HepG2 (cell line): ENCODE data around the gene BTBD7. TPM values are rescaled to one million over a fixed set of nuclear protein-coding genes. Genes with fewer than 3 reads are reported as not detected.

Experiments
- ATAC-seq: fragments of 200-7000 bp; cut with Tn5 transposase; 3 replicates; pipeline ENCODE4 v1.9.1; 2020; ENCODE audit warnings: mild to moderate bottlenecking, moderate library complexity
- BruUV-seq: library from RNA; stranded (reverse); fragments of 400-500 nt; replicated peaks from 2 replicates; lab custom pipeline; 2021; lab: Mats Ljungman, UMichigan
- CTCF ChIA-PET: fragments of 300-600 bp; formaldehyde crosslinking; extraction: SDS; loops from one replicate; lab custom pipeline; 2021; ENCODE audit warnings: low total read pairs, inconsistent platforms, low intra/inter-chr PET ratio; lab: Yijun Ruan, JAX
- POLR2A ChIA-PET: fragments of 350-600 bp; sonication (Branson Sonifier 250); formaldehyde crosslinking; loops from one replicate; lab custom pipeline; 2020; ENCODE audit warnings: antibody characterized with exemption, inconsistent platforms; lab: Yijun Ruan, JAX
- DNase-seq: peaks from one replicate; pipeline ENCODE4 v3.0.0-alpha.2; 2015; ENCODE audit warnings: low spot score
- FAIRE-seq: peaks from 3 replicates; lab custom pipeline; 2011; peaks lifted over from hg19 to GRCh38; lab: Jason Lieb, UNC
- H2AFZ ChIP-seq: one replicate; pipeline ENCODE4 v1.6.1; 2011; ENCODE audit warnings: low read length, inconsistent platforms
- H3K27ac ChIP-seq: fragments of 300-600 bp; 3 replicates; pipeline ENCODE4 v1.8.0; 2011; ENCODE audit warnings: mixed run types, mild to moderate bottlenecking, mixed read lengths, low read length, inconsistent platforms; ENCODE audit not compliant: insufficient read depth; ENCODE audit errors: extremely low read length
- H3K27me3 ChIP-seq, 2 experiments: fragments of 200-600 bp in 1 of 2; 2 replicates in 1 of 2; 3 replicates in 1 of 2; pipeline versions ENCODE4 v1.6.0 to v1.8.0; 2011; ENCODE audit warnings: low read length in 2 of 2, mild to moderate bottlenecking in 2 of 2, moderate library complexity in 2 of 2, inconsistent platforms in 1 of 2; ENCODE audit not compliant: insufficient read depth in 2 of 2, control insufficient read depth in 1 of 2
- H3K36me3 ChIP-seq, 2 experiments: fragments of 200-600 bp in 1 of 2; replicated peaks in 1 of 2; 2 replicates in 1 of 2; 3 replicates in 1 of 2; pipeline versions ENCODE4 v1.5.1 to v1.8.0; 2011; ENCODE audit warnings: low read length in 2 of 2, inconsistent platforms in 1 of 2; ENCODE audit not compliant: insufficient read depth in 2 of 2, control insufficient read depth in 1 of 2
- H3K4me1 ChIP-seq: 2 replicates; pipeline ENCODE4 v1.5.1; 2012; ENCODE audit warnings: low read length, inconsistent platforms; ENCODE audit not compliant: insufficient read depth
- H3K4me2 ChIP-seq: 2 replicates; pipeline ENCODE4 v1.6.0; 2011; ENCODE audit warnings: low read depth, low read length, inconsistent platforms
- H3K4me3 ChIP-seq, 3 experiments: fragments of 200-600 bp in 1 of 3; sonication (generic), shearing (Covaris generic) in 1 of 3; replicated peaks in 1 of 3; 2 replicates each; pipeline ENCODE4 v1.5.1; 2011 to 2016; ENCODE audit warnings: low read length in 3 of 3, inconsistent platforms in 2 of 3, low read depth in 2 of 3, mild to moderate bottlenecking in 2 of 3, control low read depth in 1 of 3, mixed read lengths in 1 of 3; ENCODE audit not compliant: insufficient read depth in 1 of 3
- H3K79me2 ChIP-seq: one replicate; pipeline ENCODE4 v1.6.1; 2011; ENCODE audit warnings: low read length, inconsistent platforms; ENCODE audit not compliant: insufficient read depth
- H3K9ac ChIP-seq: 2 replicates; pipeline ENCODE4 v1.6.0; 2011; ENCODE audit warnings: mild to moderate bottlenecking, low read depth, low read length, inconsistent platforms; ENCODE audit not compliant: insufficient read depth
- H3K9me3 ChIP-seq: 2 replicates; pipeline ENCODE4 v1.5.1; 2012; ENCODE audit warnings: mild to moderate bottlenecking, low read length
- H4K20me1 ChIP-seq: 2 replicates; pipeline ENCODE4 v1.6.0; 2011; ENCODE audit warnings: inconsistent platforms, mild to moderate bottlenecking, low read length, moderate library complexity; ENCODE audit not compliant: insufficient read depth
- CHD2 ChIP-seq: IDR thresholded peaks from 2 replicates; pipeline ENCODE4 v1.6.1; 2011; ENCODE audit warnings: low read depth, low read length, improper control_type of control experiment
- CREB3 ChIP-seq: sonication (generic); formaldehyde crosslinking; IDR thresholded peaks from 2 replicates; pipeline ENCODE4 v1.5.0; 2020; ENCODE audit warnings: missing genetic modification reagents
- GPN1 ChIP-seq: sonication (generic); formaldehyde crosslinking; IDR thresholded peaks from 2 replicates; pipeline ENCODE4 v1.5.1; 2020; ENCODE audit warnings: missing genetic modification reagents, borderline replicate concordance
- HHEX ChIP-seq: IDR thresholded peaks from 2 replicates; pipeline ENCODE4 v1.6.1; 2016; ENCODE audit warnings: control low read depth
- HIC2 ChIP-seq: sonication (generic); formaldehyde crosslinking; IDR thresholded peaks from 2 replicates; pipeline ENCODE4 v1.9.0; 2022; ENCODE audit warnings: low read depth, missing genetic modification reagents
- MAFK ChIP-seq, 2 experiments: IDR thresholded peaks in 1 of 2; conservative IDR thresholded peaks in 1 of 2; 2 replicates each; pipeline ENCODE4 v1.6.1; 2011; ENCODE audit warnings: improper control_type of control experiment in 2 of 2, low read length in 2 of 2
- MTERF4 ChIP-seq: sonication (generic); formaldehyde crosslinking; IDR thresholded peaks from 2 replicates; pipeline ENCODE4 v1.8.0; 2023; ENCODE audit warnings: mild to moderate bottlenecking, missing genetic modification reagents
- ZBTB1 ChIP-seq: sonication (generic); formaldehyde crosslinking; IDR thresholded peaks from 2 replicates; pipeline ENCODE4 v1.4.0; 2020; ENCODE audit warnings: missing genetic modification reagents, borderline replicate concordance
- ZMAT3 ChIP-seq: sonication (generic); formaldehyde crosslinking; conservative IDR thresholded peaks from 2 replicates; pipeline ENCODE4 v1.7.0; 2021; ENCODE audit warnings: missing genetic modification reagents
- ZNF350 ChIP-seq: sonication (generic); formaldehyde crosslinking; IDR thresholded peaks from 2 replicates; pipeline ENCODE4 v1.4.0; 2020; ENCODE audit warnings: mild to moderate bottlenecking, low read depth, missing genetic modification reagents, borderline replicate concordance
- ZNF432 ChIP-seq: sonication (generic); formaldehyde crosslinking; IDR thresholded peaks from 2 replicates; pipeline ENCODE4 v1.5.0; 2020; ENCODE audit warnings: missing genetic modification reagents, mild to moderate bottlenecking, borderline replicate concordance
- ZNF513 ChIP-seq: sonication (generic); formaldehyde crosslinking; conservative IDR thresholded peaks from 2 replicates; pipeline ENCODE4 v1.5.0; 2020; ENCODE audit warnings: missing genetic modification reagents
- ZNF672 ChIP-seq: sonication (generic); formaldehyde crosslinking; IDR thresholded peaks from 2 replicates; pipeline ENCODE4 v1.8.1; 2022; ENCODE audit warnings: missing genetic modification reagents
- WGBS: methylation state at CpG from one replicate; pipeline ENCODE4 v1.1.6; 2017; ENCODE audit warnings: low lambda C conversion rate; 5-methylcytosine and 5-hydroxymethylcytosine counted together
- in situ Hi-C: cut with HindIII; loops from 2 replicates; pipeline ENCODE4 v1.10.0; 2017; ENCODE audit warnings: low pct_unique_long_range_greater_than_20kb; ENCODE audit not compliant: extremely low pct_ligation_motif_present
- intact Hi-C: fragments of 100-400 bp; cut with micrococcal nuclease; formaldehyde crosslinking; loops from one replicate; pipeline ENCODE4 v1.10.0; 2022; ENCODE audit not compliant: unreplicated experiment
- polyA plus RNA-seq, 8 experiments: library from polyadenylated mRNA; depleted of rRNA in 3 of 8; stranded (reverse) in 7 of 8; unstranded in 1 of 8; fragments of >200 nt; fragmentation: Illumina TruSeq in 4 of 8; extraction: Trizol in 4 of 8; gene quantifications; 2 replicates each; pipeline versions ENCODE4 v1.2.1 to v1.2.3, GENCODE V29; 2011 to 2016; ENCODE audit warnings: low read depth in 4 of 8, missing spikeins in 1 of 8, mixed read lengths in 1 of 8; ENCODE audit not compliant: insufficient read depth in 1 of 8
- total RNA-seq, 5 experiments: library from RNA; depleted of rRNA; stranded (reverse); fragments of >200 nt; fragmentation: Illumina TruSeq; extraction: Trizol; gene quantifications; 2 replicates each; pipeline ENCODE4 v1.2.3, GENCODE V29; 2016; ENCODE audit warnings: low read depth in 1 of 5

The BTBD7 gene
- total and polyA plus RNA-seq, 2 of the 13 experiments (the other 11 are each of a cell fraction or from before 2014, with no cell fraction given) = 11.6 to 15.2 TPM

GRCh38 chr14:93319494-93319893 lies 13.3 kb downstream of the BTBD7 start:
- peaks cover 41% of the 10 kb centered on the region for H3K4me1 ChIP-seq
- no peaks in the 10 kb centered on the region for H3K9me3 ChIP-seq
- peaks cover 0 to 3% of the 10 kb centered on the region in 2 experiments; a peak in 2 of 5 replicates for H3K36me3 ChIP-seq
- in situ Hi-C loops = no loop called here
- H3K27ac ChIP-seq = no peak overlapping the region
- no peak overlapping the region for H2AFZ ChIP-seq
- intact Hi-C loops = no loop called here
- no peak overlapping the region for H3K9ac ChIP-seq
- FAIRE-seq (no peak), DNase-seq (no peak), ATAC-seq (no peak)
- ChIA-PET POLR2A (interaction anchor here (1.2 kb wide), 1 partner anchor 12 kb away, joined by 3 read pairs; no protein-coding TSS in a partner anchor), CTCF (no interaction called here)
- H3K4me3 ChIP-seq = no peak overlapping the region
- no peak overlapping the region for H3K4me2 ChIP-seq
- no TSS peak for BruUV-seq
- no peaks in the 10 kb centered on the region for H3K27me3 ChIP-seq
- H3K79me2 ChIP-seq = peaks cover 91% of the 10 kb centered on the region
- H4K20me1 ChIP-seq = peaks cover 32% of the 10 kb centered on the region
- TF ChIP-seq ZNF672 (CRISPR knock-in tag) (no peak), ZMAT3 (no peak), GPN1 (no peak), ZNF432 (CRISPR knock-in tag) (no peak), MTERF4 (CRISPR knock-in tag) (no peak)
- 96% methylated on average over 2 of the region's 2 CpGs for WGBS

GRCh38 chr14:93318927-93319326 lies 13.9 kb downstream of the BTBD7 start:
- intact Hi-C loops = no loop called here
- no peaks in the 10 kb centered on the region for H3K27me3 ChIP-seq
- H2AFZ ChIP-seq = no peak overlapping the region
- POLR2A ChIA-PET = interaction anchor here (1.2 kb wide), 1 partner anchor 13 kb away, joined by 3 read pairs; no protein-coding TSS in a partner anchor
- no peak for ATAC-seq
- H4K20me1 ChIP-seq = peaks cover 32% of the 10 kb centered on the region
- H3K36me3 ChIP-seq = no peaks in the 10 kb centered on the region
- no peak overlapping the region for H3K9ac ChIP-seq
- no peaks in the 10 kb centered on the region for H3K9me3 ChIP-seq
- no peak for TF ChIP-seq CREB3 (CRISPR knock-in tag)
- no peak for TF ChIP-seq ZBTB1 (CRISPR knock-in tag)
- TF ChIP-seq MAFK (conservative IDR thresholded peaks at IDR 0.05 in 1 of 2, IDR thresholded peaks at IDR 0.05 in 1 of 2; ENCODE audit: low read length in 2 of 2) = no peak
- TF ChIP-seq HHEX (CRISPR knock-in tag) = no peak
- no peak for TF ChIP-seq ZNF513
- no peak for TF ChIP-seq ZNF350 (CRISPR knock-in tag)
- TF ChIP-seq HIC2 = no peak
- TF ChIP-seq CHD2 = no peak
- WGBS = 90% methylated on average over 5 of the region's 5 CpGs
- no peak for DNase-seq
- in situ Hi-C loops = no loop called here
- no peak overlapping the region for H3K27ac ChIP-seq
- H3K4me1 ChIP-seq = peaks cover 35% of the 10 kb centered on the region
- FAIRE-seq = no peak
- H3K79me2 ChIP-seq = peaks cover 90% of the 10 kb centered on the region
- CTCF ChIA-PET = no interaction called here
- no peak overlapping the region for H3K4me3 ChIP-seq
- no peak overlapping the region for H3K4me2 ChIP-seq
- BruUV-seq = no TSS peak
